ENCODE data around the gene MALT1.

MALT1 gene

DNA sequence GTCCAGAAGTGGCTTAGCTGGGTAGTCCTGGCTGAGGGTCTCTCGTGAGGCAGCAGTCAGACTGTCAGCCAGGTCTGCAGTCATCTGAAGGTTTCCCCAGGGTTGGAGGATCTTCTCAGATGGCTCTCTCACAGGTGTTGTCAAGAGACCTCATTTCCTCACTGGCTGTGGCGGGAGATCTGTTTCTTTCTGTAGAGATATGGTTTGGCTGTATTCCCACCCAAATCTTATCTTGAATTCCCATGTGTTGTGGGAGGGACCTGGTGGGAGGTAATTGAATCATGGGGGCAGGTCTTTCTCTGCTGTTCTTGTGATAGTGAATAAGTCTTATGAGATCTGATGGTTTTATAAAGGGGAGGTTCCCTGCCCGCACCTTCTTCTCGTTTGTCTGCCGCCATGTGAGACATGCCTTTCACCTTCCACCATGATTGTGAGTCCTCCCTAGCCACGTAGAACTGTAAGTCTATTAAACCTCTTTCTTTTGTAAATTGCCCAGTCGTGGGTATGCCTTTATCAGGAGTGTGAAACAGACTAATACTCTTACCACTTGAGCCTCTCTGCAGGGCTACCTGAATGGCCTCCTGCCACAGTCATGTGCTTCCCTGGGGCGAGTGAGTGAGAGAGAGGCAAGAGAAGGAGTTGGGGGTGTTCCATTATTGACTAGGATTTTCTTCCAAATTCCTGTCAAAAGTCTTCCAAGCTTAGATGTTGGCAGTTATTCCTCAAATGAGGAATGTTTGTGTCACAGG, 23.6 kb downstream of the MALT1 start:
- TF ChIP-seq, protein P1, sequence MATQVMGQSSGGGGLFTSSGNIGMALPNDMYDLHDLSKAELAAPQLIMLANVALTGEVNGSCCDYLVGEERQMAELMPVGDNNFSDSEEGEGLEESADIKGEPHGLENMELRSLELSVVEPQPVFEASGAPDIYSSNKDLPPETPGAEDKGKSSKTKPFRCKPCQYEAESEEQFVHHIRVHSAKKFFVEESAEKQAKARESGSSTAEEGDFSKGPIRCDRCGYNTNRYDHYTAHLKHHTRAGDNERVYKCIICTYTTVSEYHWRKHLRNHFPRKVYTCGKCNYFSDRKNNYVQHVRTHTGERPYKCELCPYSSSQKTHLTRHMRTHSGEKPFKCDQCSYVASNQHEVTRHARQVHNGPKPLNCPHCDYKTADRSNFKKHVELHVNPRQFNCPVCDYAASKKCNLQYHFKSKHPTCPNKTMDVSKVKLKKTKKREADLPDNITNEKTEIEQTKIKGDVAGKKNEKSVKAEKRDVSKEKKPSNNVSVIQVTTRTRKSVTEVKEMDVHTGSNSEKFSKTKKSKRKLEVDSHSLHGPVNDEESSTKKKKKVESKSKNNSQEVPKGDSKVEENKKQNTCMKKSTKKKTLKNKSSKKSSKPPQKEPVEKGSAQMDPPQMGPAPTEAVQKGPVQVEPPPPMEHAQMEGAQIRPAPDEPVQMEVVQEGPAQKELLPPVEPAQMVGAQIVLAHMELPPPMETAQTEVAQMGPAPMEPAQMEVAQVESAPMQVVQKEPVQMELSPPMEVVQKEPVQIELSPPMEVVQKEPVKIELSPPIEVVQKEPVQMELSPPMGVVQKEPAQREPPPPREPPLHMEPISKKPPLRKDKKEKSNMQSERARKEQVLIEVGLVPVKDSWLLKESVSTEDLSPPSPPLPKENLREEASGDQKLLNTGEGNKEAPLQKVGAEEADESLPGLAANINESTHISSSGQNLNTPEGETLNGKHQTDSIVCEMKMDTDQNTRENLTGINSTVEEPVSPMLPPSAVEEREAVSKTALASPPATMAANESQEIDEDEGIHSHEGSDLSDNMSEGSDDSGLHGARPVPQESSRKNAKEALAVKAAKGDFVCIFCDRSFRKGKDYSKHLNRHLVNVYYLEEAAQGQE (IDR thresholded peaks at IDR 0.05; ENCODE audit: insufficient read depth in 1 of 2, low read depth in 2 of 2, low read length in 2 of 2): no peak
- TF ChIP-seq TAF1 (IDR thresholded peaks at IDR 0.05; ENCODE audit: borderline replicate concordance, insufficient read depth, low read length) (no peak), POLR2AphosphoS5 (IDR thresholded peaks at IDR 0.05; ENCODE audit: low read depth, low read length) (no peak), FOXP2 (optimal IDR thresholded peaks at IDR 0.05; ENCODE audit: borderline replicate concordance, extremely low read depth, extremely low read length, insufficient read depth) (no peak), SIN3A (IDR thresholded peaks at IDR 0.05; ENCODE audit: borderline replicate concordance, insufficient read depth, low read length) (no peak)

DNA sequence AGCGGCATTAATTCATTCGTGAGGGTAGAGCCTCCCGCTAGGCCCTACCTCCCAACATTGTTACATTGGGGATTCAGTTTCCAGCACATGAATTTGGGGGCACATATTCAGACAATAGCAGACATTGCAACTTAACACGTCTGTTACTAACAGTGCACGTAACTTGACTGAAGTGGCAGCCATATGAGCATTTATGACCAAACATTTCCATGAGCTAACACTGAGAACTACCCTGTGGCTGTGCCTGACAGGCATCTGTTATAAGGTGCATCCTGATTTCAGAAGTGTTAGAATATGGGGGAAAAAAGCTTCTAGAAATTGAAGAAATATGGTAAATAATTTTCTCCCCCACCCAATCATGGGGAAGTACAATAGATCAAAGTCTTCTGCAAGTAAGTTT, 24.5 kb downstream of the MALT1 start:
- TF ChIP-seq, protein P1 (IDR thresholded peaks at IDR 0.05; ENCODE audit: insufficient read depth in 1 of 2, low read depth in 2 of 2, low read length in 2 of 2): no peak
- TF ChIP-seq POLR2AphosphoS5 (IDR thresholded peaks at IDR 0.05; ENCODE audit: low read depth, low read length) (no peak), FOXP2 (optimal IDR thresholded peaks at IDR 0.05; ENCODE audit: borderline replicate concordance, extremely low read depth, extremely low read length, insufficient read depth) (no peak), TAF1 (IDR thresholded peaks at IDR 0.05; ENCODE audit: borderline replicate concordance, insufficient read depth, low read length) (no peak)

DNA sequence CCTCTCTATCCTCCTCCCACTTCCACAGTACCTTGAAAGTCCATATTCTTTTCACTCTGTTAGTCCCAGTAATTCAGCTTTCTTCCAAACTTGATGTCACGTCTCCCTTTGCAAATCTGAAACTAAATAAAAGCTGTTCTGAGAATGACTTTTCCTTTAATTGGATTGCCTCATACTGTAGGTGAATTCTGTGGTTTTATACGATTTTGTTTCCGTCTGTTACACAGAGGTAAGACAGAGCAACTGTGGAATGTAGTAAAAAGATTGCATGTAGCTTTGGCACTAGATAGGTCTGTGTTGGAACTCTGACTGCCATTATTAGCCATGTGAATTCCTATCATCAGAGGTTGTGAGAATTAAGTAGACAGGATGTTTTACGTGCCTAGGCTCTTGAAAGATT, 25.9 kb downstream of the MALT1 start:
- TF ChIP-seq SIN3A (IDR thresholded peaks at IDR 0.05; ENCODE audit: borderline replicate concordance, insufficient read depth, low read length) (no peak), TAF1 (IDR thresholded peaks at IDR 0.05; ENCODE audit: borderline replicate concordance, insufficient read depth, low read length) (no peak), POLR2AphosphoS5 (IDR thresholded peaks at IDR 0.05; ENCODE audit: low read depth, low read length) (no peak), FOXP2 (optimal IDR thresholded peaks at IDR 0.05; ENCODE audit: borderline replicate concordance, extremely low read depth, extremely low read length, insufficient read depth) (no peak)
- TF ChIP-seq, protein P1 (IDR thresholded peaks at IDR 0.05; ENCODE audit: insufficient read depth in 1 of 2, low read depth in 2 of 2, low read length in 2 of 2): no peak

DNA sequence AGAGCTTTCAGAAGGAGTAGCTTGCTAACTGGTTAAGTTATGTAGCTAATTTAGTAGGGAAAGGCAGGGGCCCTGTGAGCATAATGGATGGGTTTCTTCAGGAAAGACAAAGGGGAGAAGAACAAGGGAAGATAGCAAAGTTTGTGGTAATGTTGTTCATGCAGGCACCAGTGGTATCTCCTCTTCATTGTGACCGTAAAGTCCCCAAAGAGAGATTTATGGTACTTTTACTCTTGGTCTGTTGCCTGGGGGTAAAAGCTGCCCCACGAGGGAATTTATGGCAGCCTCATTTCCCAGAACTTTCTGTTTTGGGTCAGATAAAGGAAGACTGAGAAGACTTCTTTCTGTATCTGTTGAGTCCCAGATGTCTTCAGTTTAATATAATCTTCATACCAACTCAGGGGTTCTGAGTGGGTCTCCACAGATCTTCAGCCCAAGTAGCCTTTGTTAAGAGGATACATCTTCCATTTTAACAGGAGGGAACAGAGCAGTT, 27.5 kb downstream of the MALT1 start:
- no peak for TF ChIP-seq SIN3A (IDR thresholded peaks at IDR 0.05; ENCODE audit: borderline replicate concordance, insufficient read depth, low read length)
- TF ChIP-seq, protein P1 (IDR thresholded peaks at IDR 0.05; ENCODE audit: insufficient read depth in 1 of 2, low read depth in 2 of 2, low read length in 2 of 2): no peak
- no peak for TF ChIP-seq TAF1 (IDR thresholded peaks at IDR 0.05; ENCODE audit: borderline replicate concordance, insufficient read depth, low read length)
- no peak for TF ChIP-seq POLR2AphosphoS5 (IDR thresholded peaks at IDR 0.05; ENCODE audit: low read depth, low read length)
- no peak for TF ChIP-seq FOXP2 (optimal IDR thresholded peaks at IDR 0.05; ENCODE audit: borderline replicate concordance, extremely low read depth, extremely low read length, insufficient read depth)
